Liver (tissue), 9 donors: Measurements from ENCODE around the gene PATZ1. TPM values are rescaled to one million over a fixed set of nuclear protein-coding genes. Genes with fewer than 3 reads are reported as not detected.

ENCODE experiments used
- DNase-seq: peaks from one replicate; pipeline ENCODE4 v3.0.0-alpha.2; 2017; ENCODE audit warnings: low spot score
- H3K27ac ChIP-seq, 2 donors: one replicate each; pipeline ENCODE4 v1.7.0; 2013; ENCODE audit warnings: inconsistent platforms in 2 of 2, low read length in 2 of 2, control low read depth in 1 of 2, low read depth in 1 of 2, mild to moderate bottlenecking in 1 of 2
- H3K27me3 ChIP-seq, 4 donors: one replicate each; pipeline versions ENCODE4 v1.6.1 to v1.7.0; 2013; ENCODE audit warnings: low read length in 3 of 4, inconsistent platforms in 1 of 4, mild to moderate bottlenecking in 1 of 4, moderate library complexity in 1 of 4; ENCODE audit not compliant: control insufficient read depth in 4 of 4, insufficient read depth in 4 of 4
- H3K36me3 ChIP-seq, 4 donors: one replicate each; pipeline versions ENCODE4 v1.6.1 to v1.7.0; 2013; ENCODE audit warnings: low read length in 3 of 4, mild to moderate bottlenecking in 3 of 4, low read depth in 1 of 4, moderate library complexity in 1 of 4; ENCODE audit not compliant: control insufficient read depth in 4 of 4, insufficient read depth in 3 of 4
- H3K4me1 ChIP-seq, 4 donors: one replicate each; pipeline versions ENCODE4 v1.6.1 to v1.7.0; 2013; ENCODE audit warnings: low read length in 3 of 4, mild to moderate bottlenecking in 3 of 4, moderate library complexity in 1 of 4; ENCODE audit not compliant: control insufficient read depth in 4 of 4, insufficient read depth in 4 of 4
- H3K4me3 ChIP-seq, 3 donors: one replicate each; pipeline versions ENCODE4 v1.6.1 to v1.7.0; 2013; ENCODE audit warnings: low read length in 3 of 3, control low read depth in 1 of 3, low read depth in 1 of 3, mild to moderate bottlenecking in 1 of 3
- H3K9ac ChIP-seq, 2 donors: one replicate each; pipeline ENCODE4 v1.7.0; 2013; ENCODE audit warnings: low read length in 2 of 2, mild to moderate bottlenecking in 2 of 2, moderate library complexity in 2 of 2, control low read depth in 1 of 2, low read depth in 1 of 2
- H3K9me3 ChIP-seq, 4 donors: one replicate each; pipeline versions ENCODE4 v1.6.1 to v1.7.0; 2013; ENCODE audit warnings: low read length in 3 of 4; ENCODE audit not compliant: control insufficient read depth in 4 of 4
- EGR1 ChIP-seq, 2 donors: IDR thresholded peaks; 2 replicates each; pipeline ENCODE4 v1.6.1; 2016 to 2018; ENCODE audit warnings: antibody characterized with exemption in 2 of 2, low read depth in 2 of 2
- FOXA1 ChIP-seq: IDR thresholded peaks from 2 replicates; pipeline ENCODE4 v1.6.1; 2016; ENCODE audit warnings: antibody characterized with exemption
- FOXA2 ChIP-seq: IDR thresholded peaks from 2 replicates; pipeline ENCODE4 v1.6.1; 2016; ENCODE audit warnings: antibody characterized with exemption
- GABPA ChIP-seq, 2 donors: IDR thresholded peaks in 1 of 2; conservative IDR thresholded peaks in 1 of 2; 2 replicates each; pipeline ENCODE4 v1.6.1; 2016; ENCODE audit warnings: antibody characterized with exemption in 2 of 2, mild to moderate bottlenecking in 1 of 2, moderate library complexity in 1 of 2
- HNF4A ChIP-seq, 2 donors: conservative IDR thresholded peaks; 2 replicates each; pipeline ENCODE4 v1.6.1; 2016; ENCODE audit warnings: antibody characterized with exemption in 2 of 2, mild to moderate bottlenecking in 2 of 2
- JUND ChIP-seq, 2 donors: IDR thresholded peaks; 2 replicates each; pipeline ENCODE4 v1.6.1; 2016; ENCODE audit warnings: antibody characterized with exemption in 2 of 2
- NR2F2 ChIP-seq: IDR thresholded peaks from 2 replicates; pipeline ENCODE4 v1.6.1; 2016; ENCODE audit warnings: antibody characterized with exemption
- RAD21 ChIP-seq, 2 donors: IDR thresholded peaks; 2 replicates each; pipeline ENCODE4 v1.6.1; 2016; ENCODE audit warnings: antibody characterized with exemption in 2 of 2, mild to moderate bottlenecking in 2 of 2
- RXRA ChIP-seq, 2 donors: IDR thresholded peaks; 2 replicates each; pipeline ENCODE4 v1.6.1; 2017 to 2018; ENCODE audit warnings: antibody characterized with exemption in 2 of 2, mild to moderate bottlenecking in 1 of 2
- SP1 ChIP-seq: IDR thresholded peaks from 2 replicates; pipeline ENCODE4 v1.6.1; 2018; ENCODE audit warnings: antibody characterized with exemption, mild to moderate bottlenecking
- TAF1 ChIP-seq: conservative IDR thresholded peaks from 2 replicates; pipeline ENCODE4 v1.6.1; 2016; ENCODE audit warnings: antibody characterized with exemption, mild to moderate bottlenecking
- YY1 ChIP-seq: IDR thresholded peaks from 2 replicates; pipeline ENCODE4 v1.6.1; 2016; ENCODE audit warnings: antibody characterized with exemption, mild to moderate bottlenecking
- WGBS: extraction: QIAGEN DNeasy Blood & Tissue Kit; methylation state at CpG from one replicate; pipeline ENCODE4 v1.1.7; 2013; 5-methylcytosine and 5-hydroxymethylcytosine counted together
- polyA plus RNA-seq, 2 donors: library from polyadenylated mRNA; stranded (reverse) in 1 of 2; unstranded in 1 of 2; fragments of 200-250 nt in 1 of 2; fragments of >200 nt in 1 of 2; fragmentation: Nextera tagmentation in 1 of 2; extraction: Ambion mirVana in 1 of 2; gene quantifications; one replicate each; pipeline versions ENCODE4 v1.2.1 to v1.2.3, GENCODE V29; 2013 to 2015
- total RNA-seq, 2 donors: library from RNA; depleted of rRNA; stranded (reverse); fragments of >200 nt; gene quantifications; one replicate each; pipeline ENCODE4 v1.2.3, GENCODE V29; 2014
- TF ChIP-seq, protein P1 (sequence below): IDR thresholded peaks from 2 replicates; pipeline ENCODE4 v1.6.1; 2016; ENCODE audit warnings: antibody characterized with exemption
- TF ChIP-seq, protein P2 (sequence below): IDR thresholded peaks from 2 replicates; pipeline ENCODE4 v1.6.1; 2016; ENCODE audit warnings: antibody characterized with exemption
- TF ChIP-seq, protein P3 (sequence below): IDR thresholded peaks from 2 replicates; pipeline ENCODE4 v1.6.1; 2016; ENCODE audit warnings: antibody characterized with exemption
- TF ChIP-seq, protein P4 (sequence below): IDR thresholded peaks from 2 replicates; pipeline ENCODE4 v1.6.1; 2016; ENCODE audit warnings: antibody characterized with exemption, mild to moderate bottlenecking
- donor health status: healthy.
- donor health status: healthy.
- donor health status: healthy.
- donor health status: healthy.
- donor health status: healthy.

The PATZ1 gene
- total and polyA plus RNA-seq, 4 donors: 3.8 to 13.5 (median 10.1) TPM

DNA sequence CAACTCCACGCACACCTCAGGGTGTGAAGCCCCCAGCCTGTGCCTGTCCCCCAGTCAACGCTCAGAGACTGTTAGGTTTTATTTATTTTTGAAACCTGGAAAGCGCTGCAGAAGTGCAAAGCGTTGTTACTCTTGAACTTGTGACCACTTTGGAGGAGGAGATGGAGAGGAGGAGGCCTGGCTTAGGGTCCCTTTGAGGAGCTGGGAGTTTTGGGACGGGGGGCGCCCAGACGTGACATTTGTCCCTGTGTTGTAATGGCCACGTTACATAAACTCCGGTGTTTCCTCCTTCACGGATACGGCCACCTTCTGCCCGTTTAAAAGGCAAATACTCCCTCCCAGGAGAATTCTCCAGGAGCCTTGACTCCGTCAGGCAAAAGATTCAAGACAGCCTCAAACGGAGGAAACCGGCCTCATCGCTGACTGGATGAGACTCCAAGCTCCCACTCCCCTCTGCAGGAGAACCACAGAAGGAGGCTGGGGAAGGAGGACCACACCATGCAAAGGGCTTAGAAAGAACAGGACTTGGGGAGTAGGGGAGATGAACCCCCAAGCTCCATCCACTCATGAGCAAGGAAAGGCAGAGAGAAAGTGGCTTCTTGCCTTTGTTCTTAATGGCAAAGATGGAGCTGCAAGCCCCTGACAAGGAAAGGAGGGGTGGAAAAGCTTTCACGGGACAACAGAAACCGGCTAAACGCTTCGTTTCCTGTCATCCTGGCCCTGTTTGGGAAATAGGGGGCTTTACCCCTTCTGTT is 54.5 kb downstream of the PATZ1 start:
- Histone ChIP-seq H3K4me1 (peaks cover 3 to 22% (median 13%) of the 10 kb centered on the region in 4 donors), H3K36me3 (peaks cover 0 to 2% (median 0%) of the 10 kb centered on the region in 4 donors), H3K9ac (peak overlapping the region; percentile 63 to 98), H3K27me3 (no peaks in the 10 kb centered on the region), H3K9me3 (no peaks in the 10 kb centered on the region), H3K4me3 (peak overlapping the region; percentile 57 to 72 (median 62)), H3K27ac (peak overlapping the region; percentile 75 to 81)
- no peak for DNase-seq
- 5% methylated on average over 20 of the region's 20 CpGs for WGBS
- TF ChIP-seq EGR1 (IDR thresholded peaks at IDR 0.05; ENCODE audit: low read depth in 2 of 2) (no peak), RAD21 (IDR thresholded peaks at IDR 0.05) (no peak), SP1 (no peak), YY1 (no peak), JUND (IDR thresholded peaks at IDR 0.05) (no peak), NR2F2 (no peak), RXRA (IDR thresholded peaks at IDR 0.05) (no peak), GABPA (IDR thresholded peaks at IDR 0.05 in 1 of 2, conservative IDR thresholded peaks at IDR 0.05 in 1 of 2) (no peak)
- TF ChIP-seq, protein P1, sequence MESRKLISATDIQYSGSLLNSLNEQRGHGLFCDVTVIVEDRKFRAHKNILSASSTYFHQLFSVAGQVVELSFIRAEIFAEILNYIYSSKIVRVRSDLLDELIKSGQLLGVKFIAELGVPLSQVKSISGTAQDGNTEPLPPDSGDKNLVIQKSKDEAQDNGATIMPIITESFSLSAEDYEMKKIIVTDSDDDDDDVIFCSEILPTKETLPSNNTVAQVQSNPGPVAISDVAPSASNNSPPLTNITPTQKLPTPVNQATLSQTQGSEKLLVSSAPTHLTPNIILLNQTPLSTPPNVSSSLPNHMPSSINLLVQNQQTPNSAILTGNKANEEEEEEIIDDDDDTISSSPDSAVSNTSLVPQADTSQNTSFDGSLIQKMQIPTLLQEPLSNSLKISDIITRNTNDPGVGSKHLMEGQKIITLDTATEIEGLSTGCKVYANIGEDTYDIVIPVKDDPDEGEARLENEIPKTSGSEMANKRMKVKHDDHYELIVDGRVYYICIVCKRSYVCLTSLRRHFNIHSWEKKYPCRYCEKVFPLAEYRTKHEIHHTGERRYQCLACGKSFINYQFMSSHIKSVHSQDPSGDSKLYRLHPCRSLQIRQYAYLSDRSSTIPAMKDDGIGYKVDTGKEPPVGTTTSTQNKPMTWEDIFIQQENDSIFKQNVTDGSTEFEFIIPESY: no peak
- TF ChIP-seq, protein P2, sequence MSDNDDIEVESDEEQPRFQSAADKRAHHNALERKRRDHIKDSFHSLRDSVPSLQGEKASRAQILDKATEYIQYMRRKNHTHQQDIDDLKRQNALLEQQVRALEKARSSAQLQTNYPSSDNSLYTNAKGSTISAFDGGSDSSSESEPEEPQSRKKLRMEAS: no peak
- TF ChIP-seq, protein P3, sequence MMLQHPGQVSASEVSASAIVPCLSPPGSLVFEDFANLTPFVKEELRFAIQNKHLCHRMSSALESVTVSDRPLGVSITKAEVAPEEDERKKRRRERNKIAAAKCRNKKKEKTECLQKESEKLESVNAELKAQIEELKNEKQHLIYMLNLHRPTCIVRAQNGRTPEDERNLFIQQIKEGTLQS: no peak
- TF ChIP-seq, protein P4, sequence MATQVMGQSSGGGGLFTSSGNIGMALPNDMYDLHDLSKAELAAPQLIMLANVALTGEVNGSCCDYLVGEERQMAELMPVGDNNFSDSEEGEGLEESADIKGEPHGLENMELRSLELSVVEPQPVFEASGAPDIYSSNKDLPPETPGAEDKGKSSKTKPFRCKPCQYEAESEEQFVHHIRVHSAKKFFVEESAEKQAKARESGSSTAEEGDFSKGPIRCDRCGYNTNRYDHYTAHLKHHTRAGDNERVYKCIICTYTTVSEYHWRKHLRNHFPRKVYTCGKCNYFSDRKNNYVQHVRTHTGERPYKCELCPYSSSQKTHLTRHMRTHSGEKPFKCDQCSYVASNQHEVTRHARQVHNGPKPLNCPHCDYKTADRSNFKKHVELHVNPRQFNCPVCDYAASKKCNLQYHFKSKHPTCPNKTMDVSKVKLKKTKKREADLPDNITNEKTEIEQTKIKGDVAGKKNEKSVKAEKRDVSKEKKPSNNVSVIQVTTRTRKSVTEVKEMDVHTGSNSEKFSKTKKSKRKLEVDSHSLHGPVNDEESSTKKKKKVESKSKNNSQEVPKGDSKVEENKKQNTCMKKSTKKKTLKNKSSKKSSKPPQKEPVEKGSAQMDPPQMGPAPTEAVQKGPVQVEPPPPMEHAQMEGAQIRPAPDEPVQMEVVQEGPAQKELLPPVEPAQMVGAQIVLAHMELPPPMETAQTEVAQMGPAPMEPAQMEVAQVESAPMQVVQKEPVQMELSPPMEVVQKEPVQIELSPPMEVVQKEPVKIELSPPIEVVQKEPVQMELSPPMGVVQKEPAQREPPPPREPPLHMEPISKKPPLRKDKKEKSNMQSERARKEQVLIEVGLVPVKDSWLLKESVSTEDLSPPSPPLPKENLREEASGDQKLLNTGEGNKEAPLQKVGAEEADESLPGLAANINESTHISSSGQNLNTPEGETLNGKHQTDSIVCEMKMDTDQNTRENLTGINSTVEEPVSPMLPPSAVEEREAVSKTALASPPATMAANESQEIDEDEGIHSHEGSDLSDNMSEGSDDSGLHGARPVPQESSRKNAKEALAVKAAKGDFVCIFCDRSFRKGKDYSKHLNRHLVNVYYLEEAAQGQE: no peak

DNA sequence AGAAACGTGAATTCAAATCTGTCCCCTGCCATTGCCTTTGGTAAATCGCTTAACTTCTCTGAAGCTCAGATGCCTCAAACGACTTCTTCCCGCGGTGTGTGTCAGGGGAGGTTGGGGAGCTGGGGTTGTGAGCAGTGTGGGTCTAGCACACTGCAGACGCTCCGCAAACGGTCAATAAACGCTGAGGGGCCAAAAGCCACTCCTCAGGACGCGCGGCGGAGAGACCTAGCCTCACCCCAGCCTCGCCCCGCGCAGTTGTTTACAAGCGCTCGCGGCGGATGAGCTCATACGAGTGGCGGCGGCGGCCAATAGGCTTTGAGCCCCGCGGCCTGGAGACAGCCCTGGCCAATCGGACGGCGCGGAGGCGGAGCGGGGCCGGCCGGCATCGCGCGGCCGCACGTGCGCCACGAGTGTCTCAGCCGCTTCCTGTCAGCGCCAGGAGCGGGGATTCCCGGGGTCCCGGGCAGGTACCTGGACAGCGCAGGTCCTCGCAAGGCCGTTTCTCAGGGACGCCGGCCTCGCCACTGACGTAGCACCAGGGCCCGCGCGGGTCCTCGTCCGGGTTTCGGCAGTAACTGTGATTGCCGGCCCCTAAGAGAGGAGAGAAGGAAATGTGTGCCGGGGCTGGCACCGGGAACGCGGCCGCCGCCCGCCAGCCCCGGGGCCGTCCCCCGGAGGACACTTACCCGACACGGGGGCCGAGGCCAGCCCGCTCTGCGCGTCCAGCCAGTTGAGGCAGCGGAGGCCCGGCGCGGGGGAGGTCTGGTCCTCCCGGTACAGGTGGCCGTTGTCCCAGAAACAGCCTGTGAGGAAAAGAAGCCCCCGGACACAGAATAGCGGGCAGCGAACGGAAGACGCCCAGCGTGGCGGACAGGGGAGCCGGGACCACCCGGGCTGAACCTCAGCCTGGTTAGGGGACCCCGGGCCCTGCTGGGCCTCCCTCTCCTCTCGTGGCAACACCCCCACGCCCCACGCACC is 55.4 kb downstream of the PATZ1 start:
- Histone ChIP-seq H3K9me3 (no peaks in the 10 kb centered on the region), H3K4me3 (peak overlapping the region; percentile 21 to 62 (median 57)), H3K36me3 (peaks cover 0 to 2% (median 0%) of the 10 kb centered on the region in 4 donors), H3K27me3 (no peaks in the 10 kb centered on the region), H3K9ac (peak overlapping the region; percentile 72 to 85), H3K4me1 (peaks cover 3 to 22% (median 12%) of the 10 kb centered on the region in 4 donors), H3K27ac (peak overlapping the region; percentile 69 to 75)
- no peak for TF ChIP-seq YY1
- TF ChIP-seq RXRA (IDR thresholded peaks at IDR 0.05): peak; percentile 13 to 43
- TF ChIP-seq RAD21 (IDR thresholded peaks at IDR 0.05): no peak
- TF ChIP-seq SP1: peak; percentile 68
- TF ChIP-seq, protein P4: no peak
- TF ChIP-seq, protein P2: peak; percentile 29
- peak; percentile 62 for TF ChIP-seq FOXA2
- TF ChIP-seq JUND (IDR thresholded peaks at IDR 0.05): peak; percentile 49 to 55
- TF ChIP-seq HNF4A (conservative IDR thresholded peaks at IDR 0.05): no peak
- TF ChIP-seq EGR1 (IDR thresholded peaks at IDR 0.05; ENCODE audit: low read depth in 2 of 2): no peak
- peak; percentile 42 for TF ChIP-seq FOXA1
- TF ChIP-seq NR2F2: no peak
- TF ChIP-seq TAF1: no peak
- WGBS: 2% methylated on average over 94 of the region's 95 CpGs
- DNase-seq: peak; percentile 90
